Parathyroid adenoma (tissue), 2 donors: ENCODE data around the gene SLC43A3.

Source experiments
- H2AFZ ChIP-seq: fragments of 300-600 bp; sonication (generic); one replicate; pipeline ENCODE4 v1.7.0; 2017; ENCODE audit warnings: antibody characterized with exemption, mild to moderate bottlenecking
- H3K27ac ChIP-seq: fragments of 300-600 bp; sonication (generic); one replicate; pipeline ENCODE4 v1.7.0; 2017
- H3K27me3 ChIP-seq: fragments of 300-600 bp; sonication (generic); one replicate; pipeline ENCODE4 v1.7.0; 2017; ENCODE audit warnings: low read length; ENCODE audit not compliant: control insufficient read depth, insufficient read depth
- H3K36me3 ChIP-seq: fragments of 300-600 bp; sonication (generic); one replicate; pipeline ENCODE4 v1.7.0; 2017; ENCODE audit warnings: low read length; ENCODE audit not compliant: control insufficient read depth, insufficient read depth
- H3K4me1 ChIP-seq: fragments of 300-600 bp; sonication (generic); one replicate; pipeline ENCODE4 v1.7.0; 2017; ENCODE audit warnings: control low read depth
- H3K4me2 ChIP-seq: fragments of 300-600 bp; sonication (generic); one replicate; pipeline ENCODE4 v1.7.0; 2017; ENCODE audit warnings: low read length
- H3K4me3 ChIP-seq: fragments of 300-600 bp; sonication (generic); one replicate; pipeline ENCODE4 v1.7.0; 2017; ENCODE audit warnings: low read depth, low read length
- H3K79me2 ChIP-seq: fragments of 300-600 bp; sonication (generic); one replicate; pipeline ENCODE4 v1.7.0; 2017; ENCODE audit warnings: control low read depth
- H3K9ac ChIP-seq: fragments of 300-600 bp; sonication (generic); one replicate; pipeline ENCODE4 v1.7.0; 2017; ENCODE audit warnings: mild to moderate bottlenecking
- H3K9me3 ChIP-seq: fragments of 300-600 bp; sonication (generic); one replicate; pipeline ENCODE4 v1.7.0; 2017; ENCODE audit warnings: low read length; ENCODE audit not compliant: control insufficient read depth
- TF ChIP-seq, protein P1 (sequence below): fragments of 300-600 bp; sonication (generic); IDR thresholded peaks from one replicate; pipeline ENCODE4 v1.7.0; 2017; ENCODE audit warnings: antibody characterized with exemption, mild to moderate bottlenecking
- donor health status: primary hyperparathyroidism.

SLC43A3 gene

GRCh38 chr11:57421066-57421465, 5.9 kb downstream of the SLC43A3 start:
- no peaks in the 10 kb centered on the region for H3K79me2 ChIP-seq

GRCh38 chr11:57419146-57419545, 7.8 kb downstream of the SLC43A3 start:
- H3K9me3 ChIP-seq, result no peaks in the 10 kb centered on the region
- TF ChIP-seq, protein P1, sequence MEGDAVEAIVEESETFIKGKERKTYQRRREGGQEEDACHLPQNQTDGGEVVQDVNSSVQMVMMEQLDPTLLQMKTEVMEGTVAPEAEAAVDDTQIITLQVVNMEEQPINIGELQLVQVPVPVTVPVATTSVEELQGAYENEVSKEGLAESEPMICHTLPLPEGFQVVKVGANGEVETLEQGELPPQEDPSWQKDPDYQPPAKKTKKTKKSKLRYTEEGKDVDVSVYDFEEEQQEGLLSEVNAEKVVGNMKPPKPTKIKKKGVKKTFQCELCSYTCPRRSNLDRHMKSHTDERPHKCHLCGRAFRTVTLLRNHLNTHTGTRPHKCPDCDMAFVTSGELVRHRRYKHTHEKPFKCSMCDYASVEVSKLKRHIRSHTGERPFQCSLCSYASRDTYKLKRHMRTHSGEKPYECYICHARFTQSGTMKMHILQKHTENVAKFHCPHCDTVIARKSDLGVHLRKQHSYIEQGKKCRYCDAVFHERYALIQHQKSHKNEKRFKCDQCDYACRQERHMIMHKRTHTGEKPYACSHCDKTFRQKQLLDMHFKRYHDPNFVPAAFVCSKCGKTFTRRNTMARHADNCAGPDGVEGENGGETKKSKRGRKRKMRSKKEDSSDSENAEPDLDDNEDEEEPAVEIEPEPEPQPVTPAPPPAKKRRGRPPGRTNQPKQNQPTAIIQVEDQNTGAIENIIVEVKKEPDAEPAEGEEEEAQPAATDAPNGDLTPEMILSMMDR, result no peak
- no peak overlapping the region for H3K4me3 ChIP-seq
- H3K27me3 ChIP-seq, result no peaks in the 10 kb centered on the region
- no peak overlapping the region for H3K27ac ChIP-seq
- H2AFZ ChIP-seq, result no peak overlapping the region
- no peaks in the 10 kb centered on the region for H3K4me1 ChIP-seq
- H3K36me3 ChIP-seq, result no peaks in the 10 kb centered on the region
- no peak overlapping the region for H3K9ac ChIP-seq
- H3K79me2 ChIP-seq, result no peaks in the 10 kb centered on the region
- no peak overlapping the region for H3K4me2 ChIP-seq

More at GRCh38 chr11:57421066-57421465, 5.9 kb downstream of the SLC43A3 start:
- TF ChIP-seq, protein P1, result no peak
- H3K27ac ChIP-seq, result no peak overlapping the region
- H3K36me3 ChIP-seq, result no peaks in the 10 kb centered on the region
- no peak overlapping the region for H3K4me3 ChIP-seq
- H2AFZ ChIP-seq, result no peak overlapping the region
- no peaks in the 10 kb centered on the region for H3K27me3 ChIP-seq
- no peaks in the 10 kb centered on the region for H3K4me1 ChIP-seq
- no peak overlapping the region for H3K4me2 ChIP-seq
- no peak overlapping the region for H3K9ac ChIP-seq
- no peaks in the 10 kb centered on the region for H3K9me3 ChIP-seq

DNA sequence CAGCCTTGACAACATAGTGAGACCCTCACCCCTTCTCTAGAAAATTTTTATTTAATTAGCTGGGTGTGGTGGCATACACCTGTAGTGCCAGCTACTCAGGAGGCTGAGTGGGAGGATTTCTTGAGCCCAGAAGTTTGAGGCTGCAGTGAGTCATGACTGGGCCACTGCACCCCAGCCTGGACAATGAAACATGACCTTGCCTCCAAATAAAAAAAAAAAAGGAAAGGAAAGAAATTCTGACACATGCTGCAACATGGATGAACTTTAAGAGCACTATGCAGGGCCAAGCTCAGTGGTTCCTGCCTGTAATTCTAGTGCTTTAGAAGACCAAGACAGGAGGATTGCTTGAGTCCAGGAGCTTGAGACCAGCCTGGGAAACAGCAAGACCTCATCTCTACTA, 8.8 kb downstream of the SLC43A3 start:
- Histone ChIP-seq H3K4me3 (no peak overlapping the region), H3K9me3 (no peaks in the 10 kb centered on the region), H3K9ac (no peak overlapping the region), H2AFZ (no peak overlapping the region), H3K36me3 (no peaks in the 10 kb centered on the region), H3K27ac (no peak overlapping the region), H3K4me1 (no peaks in the 10 kb centered on the region), H3K4me2 (no peak overlapping the region), H3K27me3 (no peaks in the 10 kb centered on the region), H3K79me2 (no peaks in the 10 kb centered on the region)
- TF ChIP-seq, protein P1, result no peak

GRCh38 chr11:57417056-57417455, 9.9 kb downstream of the SLC43A3 start:
- TF ChIP-seq, protein P1, result no peak
- no peaks in the 10 kb centered on the region for H3K9me3 ChIP-seq
- H3K4me2 ChIP-seq, result no peak overlapping the region
- no peaks in the 10 kb centered on the region for H3K27me3 ChIP-seq
- no peak overlapping the region for H3K4me3 ChIP-seq
- H3K4me1 ChIP-seq, result no peaks in the 10 kb centered on the region
- H3K79me2 ChIP-seq, result no peaks in the 10 kb centered on the region
- no peak overlapping the region for H3K9ac ChIP-seq
- no peaks in the 10 kb centered on the region for H3K36me3 ChIP-seq
- H3K27ac ChIP-seq, result no peak overlapping the region
- no peak overlapping the region for H2AFZ ChIP-seq

DNA sequence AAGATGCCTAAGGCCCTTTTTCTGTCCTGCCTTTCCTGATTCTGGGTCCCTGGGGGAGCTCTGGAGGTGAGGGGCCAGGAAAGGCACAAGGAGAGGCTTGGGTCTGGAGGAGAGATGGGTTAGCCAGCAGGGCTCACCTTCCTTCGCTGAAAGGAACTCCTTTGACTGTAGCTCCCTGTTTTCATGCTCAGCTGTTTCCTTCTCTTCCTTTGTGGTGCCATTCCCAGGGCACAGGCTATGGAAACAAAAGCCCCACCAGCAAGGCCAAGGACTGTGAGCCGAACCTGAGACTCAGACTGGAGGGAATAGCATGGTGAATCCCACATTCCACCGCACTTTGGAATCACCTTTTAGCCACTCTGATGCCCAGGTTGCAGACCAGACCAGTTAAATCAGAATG, 10.5 kb downstream of the SLC43A3 start:
- H3K9me3 ChIP-seq, result no peaks in the 10 kb centered on the region
- H3K36me3 ChIP-seq, result no peaks in the 10 kb centered on the region
- H3K9ac ChIP-seq, result no peak overlapping the region
- H3K27ac ChIP-seq, result no peak overlapping the region
- no peak overlapping the region for H3K4me3 ChIP-seq
- no peaks in the 10 kb centered on the region for H3K79me2 ChIP-seq
- no peaks in the 10 kb centered on the region for H3K4me1 ChIP-seq
- no peaks in the 10 kb centered on the region for H3K27me3 ChIP-seq
- H3K4me2 ChIP-seq, result no peak overlapping the region
- TF ChIP-seq, protein P1, result no peak
- H2AFZ ChIP-seq, result no peak overlapping the region
